Mesothelial cell of epicardium (in vitro differentiated cells): ENCODE data around the gene CCNL2. TPM values are rescaled to one million over a fixed set of nuclear protein-coding genes. Genes with fewer than 3 reads are reported as not detected.

Source experiments
- DNase-seq, 2 experiments: peaks; one replicate each; pipeline ENCODE4 v3.0.0; 2021; ENCODE audit warnings: low spot score in 2 of 2; ENCODE audit not compliant: unreplicated experiment in 2 of 2
- H3K27ac Mint-ChIP-seq: 2 replicates; pipeline ENCODE4 v1.8.0; 2021; ENCODE audit warnings: mixed read lengths
- H3K27me3 Mint-ChIP-seq: 2 replicates; pipeline ENCODE4 v1.8.0; 2021; ENCODE audit warnings: low read depth, mixed read lengths
- H3K36me3 Mint-ChIP-seq: 2 replicates; pipeline ENCODE4 v1.8.0; 2021; ENCODE audit warnings: mixed read lengths
- H3K4me1 Mint-ChIP-seq: 2 replicates; pipeline ENCODE4 v1.8.0; 2021; ENCODE audit warnings: mixed read lengths
- H3K4me3 Mint-ChIP-seq: 2 replicates; pipeline ENCODE4 v1.8.0; 2021; ENCODE audit warnings: mild to moderate bottlenecking, moderate library complexity, mixed read lengths
- H3K9me3 Mint-ChIP-seq: 2 replicates; pipeline ENCODE4 v1.8.0; 2021; ENCODE audit warnings: mixed read lengths
- CTCF ChIP-seq: fragments of 200-600 bp; sonication (generic); IDR thresholded peaks from one replicate; pipeline ENCODE4 v1.5.0; 2021; ENCODE audit warnings: antibody characterized with exemption; ENCODE audit not compliant: unreplicated experiment
- total RNA-seq: library from RNA; stranded (reverse); gene quantifications from 3 replicates; pipeline ENCODE4 v1.2.1, GENCODE V29; 2021

Gene CCNL2
- total RNA-seq, 1 donor from 2014 or later = 423 TPM

DNA sequence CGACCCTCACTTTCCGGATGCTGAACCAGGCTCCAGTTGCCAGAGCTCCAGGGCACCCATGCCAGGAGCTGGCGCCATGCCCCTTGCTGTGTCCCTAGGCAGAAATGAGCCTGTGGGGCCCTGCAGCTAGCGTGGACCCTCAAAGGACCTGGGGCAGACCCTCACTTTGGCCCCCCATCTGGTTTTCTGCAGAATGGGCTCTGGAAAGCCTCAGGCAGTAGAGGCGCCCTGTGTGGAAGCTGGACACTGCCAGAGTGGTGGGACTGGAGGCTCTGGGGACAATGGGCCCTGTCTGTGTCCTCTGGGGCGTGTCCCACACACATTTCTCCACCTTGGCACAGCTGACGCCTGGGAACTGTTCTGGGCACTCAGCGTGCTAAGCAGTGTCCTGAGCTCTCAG, 17.8 kb downstream of the CCNL2 start:
- no peak overlapping the region for H3K4me3 Mint-ChIP-seq
- no peaks in the 10 kb centered on the region for H3K9me3 Mint-ChIP-seq
- no peak for TF ChIP-seq CTCF
- peaks cover 11% of the 10 kb centered on the region for H3K36me3 Mint-ChIP-seq
- no peaks in the 10 kb centered on the region for H3K4me1 Mint-ChIP-seq
- no peaks in the 10 kb centered on the region for H3K27me3 Mint-ChIP-seq
- DNase-seq = no peak
- H3K27ac Mint-ChIP-seq = no peak overlapping the region

GRCh38 chr1:1380860-1381259, 18.3 kb downstream of the CCNL2 start:
- peaks cover 6% of the 10 kb centered on the region for H3K36me3 Mint-ChIP-seq
- H3K9me3 Mint-ChIP-seq = no peaks in the 10 kb centered on the region
- no peak for TF ChIP-seq CTCF
- H3K4me1 Mint-ChIP-seq = no peaks in the 10 kb centered on the region
- DNase-seq = no peak
- no peak overlapping the region for H3K4me3 Mint-ChIP-seq
- no peak overlapping the region for H3K27ac Mint-ChIP-seq
- no peaks in the 10 kb centered on the region for H3K27me3 Mint-ChIP-seq

DNA sequence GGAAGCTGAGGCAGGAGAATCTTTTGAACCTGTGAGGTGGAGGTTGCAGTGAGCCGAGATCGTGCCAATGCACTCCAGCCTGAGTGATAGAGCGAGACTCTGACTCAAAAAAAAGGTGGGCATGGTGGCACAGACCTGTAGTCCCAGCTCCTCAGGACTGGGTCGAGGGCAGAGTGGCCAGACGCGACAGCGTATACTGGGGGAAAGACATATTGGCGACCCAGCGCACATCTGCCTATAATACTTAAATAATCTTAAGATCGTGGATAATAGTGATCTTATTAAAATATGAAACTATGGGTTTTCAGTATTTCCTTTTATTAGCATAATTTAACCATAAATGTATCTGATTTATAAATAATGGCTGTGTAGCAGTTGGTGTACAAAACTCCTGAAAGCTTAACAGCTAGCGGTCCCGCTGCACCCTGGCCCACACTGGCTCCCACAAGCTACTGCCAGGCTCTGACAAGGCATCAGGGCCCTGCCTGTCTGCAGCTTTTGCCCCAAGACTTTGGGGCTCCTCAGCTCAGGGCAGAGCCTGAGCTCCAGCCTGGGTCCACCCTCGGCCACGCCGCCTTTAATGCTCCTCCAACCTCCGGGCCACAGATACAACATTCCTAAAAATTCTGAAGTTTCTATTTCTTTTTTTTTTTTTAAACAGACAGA, 21.5 kb downstream of the CCNL2 start:
- DNase-seq = no peak
- TF ChIP-seq CTCF = no peak
- H3K9me3 Mint-ChIP-seq = no peaks in the 10 kb centered on the region
- H3K4me3 Mint-ChIP-seq = no peak overlapping the region
- H3K27ac Mint-ChIP-seq = no peak overlapping the region
- no peaks in the 10 kb centered on the region for H3K36me3 Mint-ChIP-seq
- peaks cover 12% of the 10 kb centered on the region for H3K4me1 Mint-ChIP-seq
- no peaks in the 10 kb centered on the region for H3K27me3 Mint-ChIP-seq

- Mint-ChIP-seq H3K4me3 (peak overlapping the region; percentile 83), H3K4me1 (peaks cover 14% of the 10 kb centered on the region), H3K9me3 (no peaks in the 10 kb centered on the region), H3K36me3 (no peaks in the 10 kb centered on the region), H3K27ac (no peak overlapping the region), H3K27me3 (no peaks in the 10 kb centered on the region)
- no peak for DNase-seq
- TF ChIP-seq CTCF = no peak
These were observed 22.4 kb downstream of the CCNL2 start for GRCh38 chr1:1376551-1377226.

- TF ChIP-seq CTCF = no peak
- peaks cover 14% of the 10 kb centered on the region for H3K4me1 Mint-ChIP-seq
- H3K9me3 Mint-ChIP-seq = no peaks in the 10 kb centered on the region
- peak; percentile 95 to 98 for DNase-seq
- H3K27ac Mint-ChIP-seq = peak within 1 kb of the TSS; percentile 94
- H3K36me3 Mint-ChIP-seq = no peaks in the 10 kb centered on the region
- H3K27me3 Mint-ChIP-seq = no peaks in the 10 kb centered on the region
- H3K4me3 Mint-ChIP-seq = peak within 1 kb of the TSS; percentile 83
These were observed 24.0 kb downstream of the CCNL2 start, which contains the start of gene AURKAIP1 for GRCh38 chr1:1374929-1375662. Gene AURKAIP1 (minus strand): TSS chr1:1375207. CDS start chr1:1374756, 451 bp downstream.
